Inferior parietal cortex (tissue), 1 donor: ENCODE data around the gene SRSF7.
"Not testable (repeated sequence)": the region's sequence is repeated elsewhere in the genome, so short reads cannot be mapped to it uniquely, and the experiment has no call there.

Experiments
- DNase-seq: peaks from one replicate; pipeline ENCODE4 v3.0.0-alpha.2; 2016; ENCODE audit errors: extremely low spot score

The SRSF7 gene

GRCh38 chr2:38750891-38751595 is at the start of gene SRSF7:
Gene SRSF7, minus strand, starts transcription at chr2:38751361. Its CDS starts 105 bp downstream, at chr2:38751256.
- DNase-seq, result peak; percentile 99

GRCh38 chr2:38797953-38798352 is 46.8 kb upstream of the SRSF7 start:
- DNase-seq, result no peak

GRCh38 chr2:38797250-38797676 is 46.1 kb upstream of the SRSF7 start:
- no peak for DNase-seq

GRCh38 chr2:38795016-38795415 is 43.9 kb upstream of the SRSF7 start:
- not testable (repeated sequence) for DNase-seq

- no peak for DNase-seq
Measured at GRCh38 chr2:38794235-38794946, 43.2 kb upstream of the SRSF7 start.

GRCh38 chr2:38793511-38793910 is 42.4 kb upstream of the SRSF7 start:
- DNase-seq, result no peak

- no peak for DNase-seq
Measured at GRCh38 chr2:38792751-38793150, 41.6 kb upstream of the SRSF7 start.

GRCh38 chr2:38792321-38792720 is 41.2 kb upstream of the SRSF7 start:
- DNase-seq, result not testable (repeated sequence)

- no peak for DNase-seq
Measured at GRCh38 chr2:38791744-38792143, 40.6 kb upstream of the SRSF7 start.

GRCh38 chr2:38789691-38790090 is 38.5 kb upstream of the SRSF7 start:
- no peak for DNase-seq

- DNase-seq, result no peak
Measured at GRCh38 chr2:38788306-38788705, 37.1 kb upstream of the SRSF7 start.

- no peak for DNase-seq
Measured at GRCh38 chr2:38783586-38783985, 32.4 kb upstream of the SRSF7 start.

GRCh38 chr2:38778687-38779082 is 27.5 kb upstream of the SRSF7 start:
- DNase-seq, result no peak

- no peak for DNase-seq
Measured at GRCh38 chr2:38776531-38776930, 25.4 kb upstream of the SRSF7 start.

- no peak for DNase-seq
Measured at GRCh38 chr2:38775921-38776225, 24.7 kb upstream of the SRSF7 start.

GRCh38 chr2:38775097-38775920 is 24.1 kb upstream of the SRSF7 start:
- no peak for DNase-seq

- DNase-seq, result no peak
Measured at GRCh38 chr2:38771632-38772031, 20.5 kb upstream of the SRSF7 start.

GRCh38 chr2:38765551-38765950 is 14.4 kb upstream of the SRSF7 start:
- DNase-seq, result no peak

- DNase-seq, result no peak
Measured at GRCh38 chr2:38765149-38765548, 14.0 kb upstream of the SRSF7 start.

GRCh38 chr2:38763728-38764127 is 12.6 kb upstream of the SRSF7 start:
- no peak for DNase-seq

- no peak for DNase-seq
Measured at GRCh38 chr2:38763228-38763627, 12.1 kb upstream of the SRSF7 start.

GRCh38 chr2:38755891-38756290 is 4.7 kb upstream of the SRSF7 start:
- DNase-seq, result not testable (repeated sequence)

- DNase-seq, result no peak
Measured at GRCh38 chr2:38754506-38754905, 3.3 kb upstream of the SRSF7 start.
